Breast epithelium (tissue), 3 donors: Measurements from ENCODE around the gene PSMD3.

Source experiments
- POLR2A ChIP-seq: fragments of 450-650 bp; IDR thresholded peaks from one replicate; pipeline ENCODE4 v1.6.1; 2016; ENCODE audit warnings: antibody characterized with exemption, mild to moderate bottlenecking, moderate library complexity
- TF ChIP-seq, protein P1 (sequence below), 3 donors: fragments of 450-650 bp; IDR thresholded peaks; one replicate each; pipeline ENCODE4 v1.5.1; 2016 to 2017; ENCODE audit warnings: antibody characterized with exemption in 3 of 3, mild to moderate bottlenecking in 3 of 3, moderate library complexity in 3 of 3

GRCh38 chr17:39970157-39970692 lies 10.4 kb upstream of the PSMD3 start:
- TF ChIP-seq POLR2A, result no peak
- TF ChIP-seq, protein P1, sequence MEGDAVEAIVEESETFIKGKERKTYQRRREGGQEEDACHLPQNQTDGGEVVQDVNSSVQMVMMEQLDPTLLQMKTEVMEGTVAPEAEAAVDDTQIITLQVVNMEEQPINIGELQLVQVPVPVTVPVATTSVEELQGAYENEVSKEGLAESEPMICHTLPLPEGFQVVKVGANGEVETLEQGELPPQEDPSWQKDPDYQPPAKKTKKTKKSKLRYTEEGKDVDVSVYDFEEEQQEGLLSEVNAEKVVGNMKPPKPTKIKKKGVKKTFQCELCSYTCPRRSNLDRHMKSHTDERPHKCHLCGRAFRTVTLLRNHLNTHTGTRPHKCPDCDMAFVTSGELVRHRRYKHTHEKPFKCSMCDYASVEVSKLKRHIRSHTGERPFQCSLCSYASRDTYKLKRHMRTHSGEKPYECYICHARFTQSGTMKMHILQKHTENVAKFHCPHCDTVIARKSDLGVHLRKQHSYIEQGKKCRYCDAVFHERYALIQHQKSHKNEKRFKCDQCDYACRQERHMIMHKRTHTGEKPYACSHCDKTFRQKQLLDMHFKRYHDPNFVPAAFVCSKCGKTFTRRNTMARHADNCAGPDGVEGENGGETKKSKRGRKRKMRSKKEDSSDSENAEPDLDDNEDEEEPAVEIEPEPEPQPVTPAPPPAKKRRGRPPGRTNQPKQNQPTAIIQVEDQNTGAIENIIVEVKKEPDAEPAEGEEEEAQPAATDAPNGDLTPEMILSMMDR (IDR thresholded peaks at IDR 0.05), result no peak
